WI38 (cell line): Measurements from ENCODE around the gene ELF2.
"Not testable (repeated sequence)": the region's sequence is repeated elsewhere in the genome, so short reads cannot be mapped to it uniquely, and the experiment has no call there.

Experiments
- H3K4me3 ChIP-seq: 2 replicates; pipeline ENCODE4 v1.5.1; 2011; ENCODE audit warnings: low read depth, mild to moderate bottlenecking, control low read depth, low read length
- TF ChIP-seq, protein P1 (sequence below): IDR thresholded peaks from 2 replicates; pipeline ENCODE4 v1.5.1; 2012; ENCODE audit warnings: low read depth, mild to moderate bottlenecking, control low read depth, low read length

ELF2 gene

DNA sequence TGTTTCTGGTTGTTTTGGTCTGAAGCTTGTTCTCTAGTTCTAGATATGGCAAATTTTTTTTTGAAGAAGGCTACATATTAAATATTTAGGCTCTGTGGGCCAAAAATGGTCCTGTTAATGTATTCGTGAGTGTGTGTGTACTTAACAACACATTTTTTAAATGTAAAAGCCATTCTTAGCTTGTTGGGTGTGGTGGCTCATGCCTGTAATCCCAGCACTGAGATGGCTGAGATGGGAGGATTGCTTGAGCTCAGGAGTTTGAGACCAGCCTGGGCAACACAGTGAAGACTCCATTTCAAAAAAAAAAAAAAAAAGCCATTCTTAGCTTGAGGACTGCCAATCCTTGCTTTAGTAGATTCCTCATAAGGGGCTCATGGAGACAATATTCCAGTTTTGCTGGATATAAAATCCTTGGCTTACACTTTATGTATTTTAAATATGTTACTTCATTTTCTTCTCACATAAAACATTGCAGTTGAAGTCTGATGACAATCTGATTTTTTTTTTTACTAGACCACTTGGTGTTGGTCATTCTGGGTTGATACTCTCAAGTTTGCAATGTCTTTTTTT is 138.1 kb downstream of the ELF2 start:
- no peak overlapping the region for H3K4me3 ChIP-seq
- TF ChIP-seq, protein P1, sequence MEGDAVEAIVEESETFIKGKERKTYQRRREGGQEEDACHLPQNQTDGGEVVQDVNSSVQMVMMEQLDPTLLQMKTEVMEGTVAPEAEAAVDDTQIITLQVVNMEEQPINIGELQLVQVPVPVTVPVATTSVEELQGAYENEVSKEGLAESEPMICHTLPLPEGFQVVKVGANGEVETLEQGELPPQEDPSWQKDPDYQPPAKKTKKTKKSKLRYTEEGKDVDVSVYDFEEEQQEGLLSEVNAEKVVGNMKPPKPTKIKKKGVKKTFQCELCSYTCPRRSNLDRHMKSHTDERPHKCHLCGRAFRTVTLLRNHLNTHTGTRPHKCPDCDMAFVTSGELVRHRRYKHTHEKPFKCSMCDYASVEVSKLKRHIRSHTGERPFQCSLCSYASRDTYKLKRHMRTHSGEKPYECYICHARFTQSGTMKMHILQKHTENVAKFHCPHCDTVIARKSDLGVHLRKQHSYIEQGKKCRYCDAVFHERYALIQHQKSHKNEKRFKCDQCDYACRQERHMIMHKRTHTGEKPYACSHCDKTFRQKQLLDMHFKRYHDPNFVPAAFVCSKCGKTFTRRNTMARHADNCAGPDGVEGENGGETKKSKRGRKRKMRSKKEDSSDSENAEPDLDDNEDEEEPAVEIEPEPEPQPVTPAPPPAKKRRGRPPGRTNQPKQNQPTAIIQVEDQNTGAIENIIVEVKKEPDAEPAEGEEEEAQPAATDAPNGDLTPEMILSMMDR, result no peak

DNA sequence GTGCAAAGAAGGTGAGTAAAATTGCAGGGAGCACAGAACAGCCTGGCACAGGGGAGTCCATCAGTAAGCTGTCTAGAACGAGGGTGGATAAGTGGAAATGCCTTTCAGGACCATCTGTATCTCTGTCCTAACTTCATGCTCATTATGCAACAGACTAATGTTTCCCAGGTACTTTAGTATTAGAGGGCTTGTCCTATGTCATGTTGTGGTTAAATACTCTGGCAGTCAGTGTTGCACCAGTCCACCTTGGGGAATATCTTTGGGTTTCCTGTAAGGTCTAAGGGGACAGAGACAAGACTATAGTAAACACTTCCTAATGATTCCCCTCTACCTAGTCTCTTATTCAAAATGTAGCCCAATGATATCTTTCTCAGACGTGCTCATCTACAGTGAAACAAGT is 140.1 kb downstream of the ELF2 start:
- no peak overlapping the region for H3K4me3 ChIP-seq
- TF ChIP-seq, protein P1, result no peak

DNA sequence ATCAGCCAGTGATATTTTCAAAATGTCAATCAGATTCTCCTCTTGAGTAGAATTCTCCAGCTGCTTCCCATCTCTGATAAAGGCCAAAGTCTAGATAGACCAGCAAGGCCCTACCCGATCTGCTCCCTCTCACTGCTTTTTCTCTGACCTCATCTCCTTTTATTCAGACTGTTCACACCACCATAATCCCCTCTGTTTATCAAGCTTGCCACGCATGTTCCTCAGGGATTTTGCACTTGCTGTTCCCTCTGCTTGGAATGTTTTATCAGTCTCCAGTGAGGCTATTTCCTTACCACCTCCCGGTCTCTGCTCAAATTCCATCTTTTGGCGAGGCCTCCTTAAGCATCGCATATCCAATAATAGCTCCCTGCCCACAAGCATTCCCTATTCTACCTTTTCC is 141.4 kb downstream of the ELF2 start:
- TF ChIP-seq, protein P1, result no peak
- no peak overlapping the region for H3K4me3 ChIP-seq

DNA sequence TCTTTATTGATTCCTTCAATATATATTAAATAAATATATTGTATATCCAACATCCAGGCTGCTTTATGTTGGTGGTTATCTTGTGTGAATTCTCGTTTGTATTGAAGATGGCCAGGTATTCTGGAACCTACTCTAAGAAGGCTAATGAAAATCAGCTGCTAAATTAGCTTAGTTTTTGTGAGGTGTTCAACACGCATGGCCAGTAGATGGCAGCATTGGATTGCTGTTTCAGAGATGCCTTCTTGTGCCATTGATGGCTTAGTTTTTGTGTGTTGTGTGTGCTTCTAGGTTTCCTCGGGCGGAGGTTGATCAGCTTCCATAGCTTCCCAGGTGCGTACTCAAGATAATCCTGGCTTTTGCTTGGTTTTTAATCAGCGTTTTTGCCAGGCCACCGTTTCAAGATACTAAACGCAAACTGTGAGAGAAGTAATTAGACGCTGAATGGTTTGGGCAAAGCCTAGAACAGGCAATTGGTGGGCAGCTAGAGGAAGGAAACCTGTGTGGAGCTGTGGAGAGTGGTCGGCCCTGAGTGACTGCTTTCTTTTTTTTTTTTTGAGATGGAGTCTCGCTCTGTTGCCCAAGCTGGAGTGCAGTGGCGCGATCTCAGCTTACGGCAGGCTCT is 146.3 kb downstream of the ELF2 start:
- TF ChIP-seq, protein P1, result peak; percentile 64
- no peak overlapping the region for H3K4me3 ChIP-seq

DNA sequence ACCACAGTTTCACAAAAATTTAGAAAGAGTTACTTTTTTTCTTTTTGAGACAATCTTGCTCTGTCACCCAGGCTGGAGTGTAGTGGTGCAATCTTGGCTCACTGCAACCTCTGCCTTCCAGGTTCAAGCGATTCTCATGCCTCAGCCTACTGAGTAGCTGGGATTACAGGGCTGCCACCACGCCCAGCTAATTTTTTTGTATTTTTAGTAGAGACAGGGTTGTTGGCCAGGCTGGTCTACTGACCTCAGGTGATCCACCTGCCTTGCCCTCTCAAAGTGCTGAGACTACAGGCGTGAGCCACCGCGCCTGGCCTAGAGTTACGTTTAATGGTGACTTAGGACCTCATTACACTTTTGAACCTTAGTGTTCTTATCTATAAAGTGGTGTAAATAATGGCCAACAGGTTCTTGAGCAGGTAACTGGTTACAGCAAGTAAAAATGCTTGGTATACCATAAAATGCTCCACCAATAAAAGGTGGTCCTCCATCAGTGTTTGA is 147.1 kb downstream of the ELF2 start:
- not testable (repeated sequence) for H3K4me3 ChIP-seq

DNA sequence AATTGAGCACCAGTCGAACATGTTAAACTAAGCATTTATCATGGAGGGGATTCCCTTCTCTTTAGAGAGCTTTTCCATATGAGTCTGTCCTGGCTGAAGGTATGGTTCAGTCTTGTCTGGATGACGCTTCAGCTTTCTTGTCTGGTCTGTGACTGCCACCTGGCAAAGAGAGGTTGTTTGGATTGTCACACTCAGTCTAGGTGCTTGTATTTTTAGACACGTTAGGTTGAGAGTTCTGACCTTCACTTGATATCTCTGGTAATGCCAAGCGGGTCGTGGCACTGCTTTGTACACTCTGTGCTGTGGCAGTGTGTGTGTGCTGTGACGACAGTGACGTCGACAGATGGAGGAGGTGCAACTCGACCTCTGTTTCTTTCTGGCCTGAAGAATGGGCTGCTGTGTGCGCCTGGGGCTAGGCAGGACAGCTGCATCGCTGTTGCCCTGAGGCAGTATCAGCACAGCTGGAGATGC is 148.8 kb downstream of the ELF2 start:
- H3K4me3 ChIP-seq, result no peak overlapping the region
- TF ChIP-seq, protein P1, result no peak

DNA sequence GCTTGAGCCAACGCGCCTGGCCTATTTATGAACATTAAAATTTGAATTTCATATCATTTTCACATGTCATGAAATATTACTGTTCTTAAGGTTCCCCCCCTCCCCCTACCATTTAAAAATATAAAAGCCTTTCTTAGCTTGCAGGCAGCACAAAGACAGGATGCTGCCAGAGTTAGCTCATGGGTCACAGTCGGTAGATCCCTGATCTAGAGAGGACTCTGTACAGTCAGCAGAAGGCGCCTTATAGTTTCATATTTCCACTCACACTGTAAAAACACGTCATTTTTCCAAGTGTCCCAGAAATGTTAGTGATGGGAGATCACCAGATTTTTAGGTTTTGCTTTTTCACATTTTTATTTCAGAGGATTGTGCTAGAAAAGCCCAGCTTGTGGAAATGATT is 149.2 kb downstream of the ELF2 start:
- TF ChIP-seq, protein P1, result no peak
- H3K4me3 ChIP-seq, result no peak overlapping the region
